IMR-90 (cell line): ENCODE data around the gene USP24. TPM values are rescaled to one million over a fixed set of nuclear protein-coding genes. Genes with fewer than 3 reads are reported as not detected.

Experiments
- ATAC-seq: fragments of 200-7000 bp; cut with Tn5 transposase; 2 replicates; pipeline ENCODE4 v1.9.1; 2020; ENCODE audit warnings: low read depth, mild to moderate bottlenecking, moderate library complexity
- BruUV-seq: library from RNA; stranded (reverse); fragments of 400-500 nt; replicated peaks from 2 replicates; lab custom pipeline; 2021; lab: Mats Ljungman, UMichigan
- CTCF ChIA-PET: fragments of 300-600 bp; formaldehyde crosslinking; extraction: SDS; loops from one replicate; lab custom pipeline; 2021; ENCODE audit warnings: antibody characterized with exemption; lab: Yijun Ruan, JAX
- POLR2A ChIA-PET: fragments of 300-600 bp; sonication (Branson Sonifier 250); formaldehyde crosslinking; loops from one replicate; lab custom pipeline; 2022; ENCODE audit warnings: antibody characterized with exemption; ENCODE audit not compliant: unreplicated experiment; lab: Charles Lee
- DNase-seq: peaks from one replicate; pipeline ENCODE4 v3.0.0; 2013
- H2AFZ ChIP-seq: replicated peaks from 2 replicates; pipeline ENCODE3; 2013; ENCODE audit warnings: low read length, mild to moderate bottlenecking; ENCODE audit not compliant: poor library complexity
- H2AK5ac ChIP-seq: 2 replicates; pipeline ENCODE4 v1.6.1; 2013; ENCODE audit warnings: low read depth, low read length, inconsistent platforms
- H2AK9ac ChIP-seq: replicated peaks from 2 replicates; pipeline ENCODE3; 2013; ENCODE audit warnings: mild to moderate bottlenecking, low read depth, low read length, moderate library complexity; ENCODE audit not compliant: poor library complexity
- H2BK120ac ChIP-seq: 2 replicates; pipeline ENCODE4 v1.6.1; 2013; ENCODE audit warnings: low read depth, low read length, inconsistent platforms
- H2BK15ac ChIP-seq: 3 replicates; pipeline ENCODE4 v1.6.1; 2013; ENCODE audit warnings: low read depth, low read length, inconsistent platforms
- H2BK20ac ChIP-seq: 2 replicates; pipeline ENCODE4 v1.6.1; 2013; ENCODE audit warnings: low read depth, mild to moderate bottlenecking, inconsistent platforms, low read length, moderate library complexity
- H2BK5ac ChIP-seq: 2 replicates; pipeline ENCODE4 v1.6.1; 2013; ENCODE audit warnings: mild to moderate bottlenecking, low read depth, low read length, inconsistent platforms; ENCODE audit not compliant: poor library complexity, severe bottlenecking
- H3K14ac ChIP-seq: replicated peaks from 2 replicates; pipeline ENCODE4 v1.6.1; 2013; ENCODE audit warnings: low read depth, low read length, inconsistent platforms
- H3K18ac ChIP-seq: 2 replicates; pipeline ENCODE4 v1.6.1; 2013; ENCODE audit warnings: low read depth, low read length, control low read depth
- H3K23ac ChIP-seq: 2 replicates; pipeline ENCODE4 v1.6.1; 2013; ENCODE audit warnings: low read depth, low read length, inconsistent platforms
- H3K27ac ChIP-seq: 2 replicates; pipeline ENCODE4 v1.5.1; 2013; ENCODE audit warnings: mild to moderate bottlenecking, control low read depth, low read length; ENCODE audit not compliant: insufficient read depth
- H3K27me3 ChIP-seq: 2 replicates; pipeline ENCODE4 v1.6.1; 2013; ENCODE audit warnings: low read length; ENCODE audit not compliant: control insufficient read depth, insufficient read depth
- H3K36me3 ChIP-seq: 2 replicates; pipeline ENCODE4 v1.6.1; 2013; ENCODE audit warnings: low read length, mixed read lengths; ENCODE audit not compliant: control insufficient read depth, insufficient read depth
- H3K4ac ChIP-seq: 2 replicates; pipeline ENCODE4 v1.6.1; 2013; ENCODE audit warnings: low read depth, low read length, inconsistent platforms
- H3K4me1 ChIP-seq: 2 replicates; pipeline ENCODE4 v1.6.1; 2013; ENCODE audit warnings: low read length, mixed read lengths; ENCODE audit not compliant: control insufficient read depth, insufficient read depth
- H3K4me2 ChIP-seq: 2 replicates; pipeline ENCODE4 v1.6.1; 2013; ENCODE audit warnings: low read depth, mild to moderate bottlenecking, control low read depth, low read length, moderate library complexity
- H3K4me3 ChIP-seq: 2 replicates; pipeline ENCODE4 v1.5.1; 2013; ENCODE audit warnings: low read depth, mild to moderate bottlenecking, control low read depth, low read length, moderate library complexity; ENCODE audit not compliant: insufficient read depth
- H3K56ac ChIP-seq: 2 replicates; pipeline ENCODE4 v1.6.1; 2013; ENCODE audit warnings: low read length, inconsistent platforms; ENCODE audit not compliant: insufficient read depth; ENCODE audit errors: extremely low read depth
- H3K79me1 ChIP-seq, 2 experiments: 2 replicates each; pipeline ENCODE4 v1.6.1; 2013; ENCODE audit warnings: low read length in 2 of 2, inconsistent platforms in 1 of 2, low read depth in 1 of 2
- H3K9ac ChIP-seq: 2 replicates; pipeline ENCODE4 v1.6.1; 2013; ENCODE audit warnings: low read depth, low read length, control low read depth
- H3K9me1 ChIP-seq: 2 replicates; pipeline ENCODE4 v1.6.1; 2013; ENCODE audit warnings: low read length, inconsistent platforms; ENCODE audit not compliant: insufficient read depth
- H3K9me3 ChIP-seq: 2 replicates; pipeline ENCODE4 v1.6.1; 2013; ENCODE audit warnings: low read length; ENCODE audit not compliant: control insufficient read depth, insufficient read depth
- H4K20me1 ChIP-seq: 2 replicates; pipeline ENCODE4 v1.6.1; 2013; ENCODE audit warnings: low read length, inconsistent platforms; ENCODE audit not compliant: insufficient read depth
- H4K5ac ChIP-seq: 2 replicates; pipeline ENCODE4 v1.6.1; 2013; ENCODE audit warnings: mild to moderate bottlenecking, low read depth, low read length, control low read depth
- H4K8ac ChIP-seq, 2 experiments: 2 replicates each; pipeline ENCODE4 v1.6.1; 2013; ENCODE audit warnings: low read depth in 2 of 2, low read length in 2 of 2, control low read depth in 1 of 2, inconsistent platforms in 1 of 2
- H4K91ac ChIP-seq: 2 replicates; pipeline ENCODE4 v1.6.1; 2013; ENCODE audit warnings: low read depth, low read length, inconsistent platforms; ENCODE audit not compliant: insufficient read depth
- ELK1 ChIP-seq: fragments of 150-350 bp; IDR thresholded peaks from 2 replicates; pipeline ENCODE4 v1.6.1; 2016; ENCODE audit warnings: low read depth, mild to moderate bottlenecking, low read length, moderate library complexity, borderline replicate concordance
- FOS ChIP-seq: fragments of 150-350 bp; IDR thresholded peaks from 2 replicates; pipeline ENCODE4 v1.6.1; 2016; ENCODE audit warnings: low read depth, low read length
- MXI1 ChIP-seq: IDR thresholded peaks from 2 replicates; pipeline ENCODE4 v1.6.1; 2012; ENCODE audit warnings: low read depth, mild to moderate bottlenecking, low read length, moderate library complexity, borderline replicate concordance
- POLR2A ChIP-seq: IDR thresholded peaks from 2 replicates; pipeline ENCODE4 v1.6.1; 2012; ENCODE audit warnings: mild to moderate bottlenecking, low read depth, low read length
- RAD21 ChIP-seq: IDR thresholded peaks from 2 replicates; pipeline ENCODE4 v1.6.1; 2012; ENCODE audit warnings: low read length, improper control_type of control experiment
- RCOR1 ChIP-seq: IDR thresholded peaks from 2 replicates; pipeline ENCODE4 v1.6.1; 2012; ENCODE audit warnings: mild to moderate bottlenecking, low read length, improper control_type of control experiment; ENCODE audit not compliant: insufficient replicate concordance
- RFX5 ChIP-seq: IDR thresholded peaks from 2 replicates; pipeline ENCODE4 v1.8.0; 2012; ENCODE audit warnings: low read depth, mild to moderate bottlenecking, low read length, moderate library complexity
- SMC3 ChIP-seq: fragments of 150-350 bp; IDR thresholded peaks from 2 replicates; pipeline ENCODE4 v1.6.1; 2016; ENCODE audit warnings: low read depth, mild to moderate bottlenecking, antibody characterized with exemption, low read length, moderate library complexity
- USF2 ChIP-seq: fragments of 150-350 bp; IDR thresholded peaks from 2 replicates; pipeline ENCODE4 v1.6.1; 2017; ENCODE audit warnings: mild to moderate bottlenecking, antibody characterized with exemption, low read length, low read depth
- whole genome bisulfite sequencing, 2 experiments: methylation state at CpG; one replicate each; pipeline versions ENCODE4 v1.1.5 to v1.1.7; 2013; ENCODE audit warnings: missing lambda C conversion rate in 2 of 2; ENCODE audit not compliant: insufficient read length in 1 of 2; ENCODE audit errors: extremely low coverage in 2 of 2; 5-methylcytosine and 5-hydroxymethylcytosine counted together
- dilution Hi-C: fragments of 300-500 bp; cut with HindIII; formaldehyde crosslinking; loops from one replicate; pipeline ENCODE4 v1.14.3; 2018; ENCODE audit warnings: low sequenced_read_pairs; ENCODE audit not compliant: unreplicated experiment
- in situ Hi-C: fragments of 300-500 bp; cut with MboI; formaldehyde crosslinking; loops from 3 replicates; pipeline ENCODE4 v1.14.3; 2019; ENCODE audit warnings: low sequenced_read_pairs, inconsistent platforms, mixed read lengths
- intact Hi-C: fragments of 100-400 bp; cut with micrococcal nuclease; formaldehyde crosslinking; loops from 2 replicates; pipeline ENCODE4 v1.10.0; 2022
- polyA plus RNA-seq, 3 experiments: library from polyadenylated mRNA; depleted of rRNA; stranded (reverse); fragments of >200 nt; gene quantifications; 2 replicates each; pipeline ENCODE4 v1.2.3, GENCODE V29; 2012; ENCODE audit warnings: low replicate concordance in 1 of 3
- total RNA-seq: library from RNA; depleted of rRNA; stranded (reverse); fragments of >200 nt; gene quantifications from 2 replicates; pipeline ENCODE4 v1.2.3, GENCODE V29; 2012

USP24 gene
- total and polyA plus RNA-seq, 2 of the 4 experiments (the other 2 are of a cell fraction): 8.4 to 36.7 TPM

- CTCF ChIA-PET: interaction anchor here (0.6 to 3.8 kb wide), 4 partner anchors 18 to 557 kb away, joined by 3 to 19 read pairs (median 4); no protein-coding TSS in a partner anchor
- no TSS peak for BruUV-seq
- in situ Hi-C loops: no loop called here
Observed at GRCh38 chr1:55138823-55139222, 76.3 kb downstream of the USP24 start.

More at GRCh38 chr1:55138823-55139222, 76.3 kb downstream of the USP24 start:
- H3K23ac ChIP-seq: no peak overlapping the region
- H4K20me1 ChIP-seq: no peaks in the 10 kb centered on the region
- POLR2A ChIA-PET: no interaction called here
- H3K9ac ChIP-seq: no peak overlapping the region
- H3K9me1 ChIP-seq: no peaks in the 10 kb centered on the region
- no peak overlapping the region for H3K4me3 ChIP-seq
- ATAC-seq (no peak), DNase-seq (no peak)
- intact Hi-C loops (no loop called here), dilution Hi-C loops (no loop called here)
- no peak overlapping the region for H3K18ac ChIP-seq
- H2AK5ac ChIP-seq: no peak overlapping the region
- no peak overlapping the region for H2BK5ac ChIP-seq
- no peak overlapping the region for H2AK9ac ChIP-seq
- H3K4me1 ChIP-seq: no peaks in the 10 kb centered on the region
- no peak overlapping the region for H4K91ac ChIP-seq
- no peak overlapping the region for H3K14ac ChIP-seq
- H3K4ac ChIP-seq: no peak overlapping the region
- H2BK20ac ChIP-seq: no peak overlapping the region
- no peak overlapping the region for H4K5ac ChIP-seq
- no peaks in the 10 kb centered on the region for H3K27me3 ChIP-seq
- TF ChIP-seq MXI1 (no peak), RAD21 (no peak), USF2 (no peak), FOS (no peak), SMC3 (no peak), RCOR1 (no peak), POLR2A (no peak), ELK1 (no peak), RFX5 (no peak)
- no peak overlapping the region for H4K8ac ChIP-seq
- no CpG with 5 or more reads among the region's 2 CpGs for whole genome bisulfite sequencing, 2 experiments
- H2BK15ac ChIP-seq: no peak overlapping the region
- no peaks in the 10 kb centered on the region for H3K9me3 ChIP-seq
- H3K79me1 ChIP-seq: peaks cover 0 to 3% of the 10 kb centered on the region in 2 experiments; a peak in 2 of 4 replicates
- H3K27ac ChIP-seq: no peak overlapping the region
- H2BK120ac ChIP-seq: no peak overlapping the region
- no peak overlapping the region for H2AFZ ChIP-seq
- peaks cover 38% of the 10 kb centered on the region for H3K36me3 ChIP-seq
- H3K4me2 ChIP-seq: no peak overlapping the region
- no peak overlapping the region for H3K56ac ChIP-seq
